Measurements from ENCODE around the gene HDGFL2. TPM values are rescaled to one million over a fixed set of nuclear protein-coding genes. Genes with fewer than 3 reads are reported as not detected.

The HDGFL2 gene
- 10 to 100 TPM in 2 of 3 donors, 1 to 10 TPM in 1; 7.3 to 32.5 (median 16.1) TPM for polyA plus RNA-seq

GRCh38 chr19:4472174-4472974 lies at the start of gene HDGFL2:
TSS of gene HDGFL2 (plus strand) at chr19:4472297. CDS start at chr19:4472351, 54 bp downstream.
- no peaks in the 10 kb centered on the region for H3K9me3 Mint-ChIP-seq
- peaks cover 0 to 4% (median 4%) of the 10 kb centered on the region in 3 donors for H3K36me3 Mint-ChIP-seq
- peak within 1 kb of the TSS in 3 of 6 donors; percentile 10 to 76 (median 53) for H3K27ac Mint-ChIP-seq
- H3K27me3 Mint-ChIP-seq (ENCODE audit: low read depth in 3 of 3), result peaks cover 0 to 4% (median 2%) of the 10 kb centered on the region in 3 donors
- H3K4me3 Mint-ChIP-seq, result peak within 1 kb of the TSS; percentile 68 to 83 (median 76)
- no peak for DNase-seq
- H3K4me1 Mint-ChIP-seq, result peaks cover 20 to 23% of the 10 kb centered on the region in 2 donors

GRCh38 chr19:4423416-4424126 lies 48.5 kb upstream of the HDGFL2 start:
- no peak for DNase-seq
- Mint-ChIP-seq H3K27ac (no peak overlapping the region), H3K27me3 (ENCODE audit: low read depth in 3 of 3) (peaks cover 0 to 2% (median 0%) of the 10 kb centered on the region in 3 donors), H3K9me3 (no peaks in the 10 kb centered on the region), H3K36me3 (peaks cover 5 to 24% (median 11%) of the 10 kb centered on the region in 3 donors), H3K4me1 (no peaks in the 10 kb centered on the region), H3K4me3 (no peak overlapping the region)

GRCh38 chr19:4425537-4425936 lies 46.6 kb upstream of the HDGFL2 start:
- no peak overlapping the region for H3K27ac Mint-ChIP-seq
- H3K36me3 Mint-ChIP-seq, result peaks cover 11 to 32% (median 12%) of the 10 kb centered on the region in 3 donors
- H3K9me3 Mint-ChIP-seq, result no peaks in the 10 kb centered on the region
- peaks cover 0 to 4% (median 0%) of the 10 kb centered on the region in 3 donors for H3K27me3 Mint-ChIP-seq (ENCODE audit: low read depth in 3 of 3)
- no peaks in the 10 kb centered on the region for H3K4me1 Mint-ChIP-seq
- H3K4me3 Mint-ChIP-seq, result no peak overlapping the region
- DNase-seq, result no peak

GRCh38 chr19:4428326-4428975 lies 43.6 kb upstream of the HDGFL2 start:
- H3K4me3 Mint-ChIP-seq, result no peak overlapping the region
- H3K36me3 Mint-ChIP-seq, result peaks cover 7 to 26% (median 8%) of the 10 kb centered on the region in 3 donors
- no peaks in the 10 kb centered on the region for H3K4me1 Mint-ChIP-seq
- peak overlapping the region in 1 of 6 donors; percentile 40 for H3K27ac Mint-ChIP-seq
- H3K9me3 Mint-ChIP-seq, result no peaks in the 10 kb centered on the region
- DNase-seq, result no peak
- peaks cover 0 to 4% (median 0%) of the 10 kb centered on the region in 3 donors for H3K27me3 Mint-ChIP-seq (ENCODE audit: low read depth in 3 of 3)

GRCh38 chr19:4429256-4429655 lies 42.8 kb upstream of the HDGFL2 start:
- no peak for DNase-seq
- H3K27me3 Mint-ChIP-seq (ENCODE audit: low read depth in 3 of 3), result peaks cover 0 to 4% (median 0%) of the 10 kb centered on the region in 3 donors
- no peaks in the 10 kb centered on the region for H3K9me3 Mint-ChIP-seq
- H3K4me1 Mint-ChIP-seq, result no peaks in the 10 kb centered on the region
- peaks cover 7 to 21% (median 8%) of the 10 kb centered on the region in 3 donors for H3K36me3 Mint-ChIP-seq
- H3K4me3 Mint-ChIP-seq, result no peak overlapping the region
- H3K27ac Mint-ChIP-seq, result peak overlapping the region in 1 of 6 donors; percentile 46

GRCh38 chr19:4429771-4430171 lies 42.3 kb upstream of the HDGFL2 start:
- Mint-ChIP-seq H3K9me3 (no peaks in the 10 kb centered on the region), H3K27ac (no peak overlapping the region), H3K36me3 (peaks cover 8 to 25% (median 11%) of the 10 kb centered on the region in 3 donors), H3K4me1 (no peaks in the 10 kb centered on the region), H3K4me3 (no peak overlapping the region), H3K27me3 (ENCODE audit: low read depth in 3 of 3) (peaks cover 0 to 4% (median 0%) of the 10 kb centered on the region in 3 donors)
- no peak for DNase-seq

- Mint-ChIP-seq H3K4me1 (no peaks in the 10 kb centered on the region), H3K4me3 (no peak overlapping the region), H3K36me3 (peaks cover 7 to 21% (median 8%) of the 10 kb centered on the region in 3 donors), H3K27ac (peak overlapping the region in 2 of 6 donors; percentile 5 to 69), H3K27me3 (ENCODE audit: low read depth in 3 of 3) (peaks cover 0 to 4% (median 1%) of the 10 kb centered on the region in 3 donors), H3K9me3 (no peaks in the 10 kb centered on the region)
- DNase-seq, result peak in 1 of 3 donors; percentile 5
Observed at GRCh38 chr19:4430760-4431159, 41.3 kb upstream of the HDGFL2 start.

- no peak overlapping the region for H3K4me3 Mint-ChIP-seq
- DNase-seq, result no peak
- peaks cover 4 to 19% (median 8%) of the 10 kb centered on the region in 3 donors for H3K36me3 Mint-ChIP-seq
- no peaks in the 10 kb centered on the region for H3K4me1 Mint-ChIP-seq
- no peak overlapping the region for H3K27ac Mint-ChIP-seq
- H3K27me3 Mint-ChIP-seq (ENCODE audit: low read depth in 3 of 3), result peaks cover 0 to 4% (median 1%) of the 10 kb centered on the region in 3 donors
- H3K9me3 Mint-ChIP-seq, result no peaks in the 10 kb centered on the region
Observed at GRCh38 chr19:4431296-4431695, 40.8 kb upstream of the HDGFL2 start.

GRCh38 chr19:4431808-4432674 lies 40.1 kb upstream of the HDGFL2 start:
- H3K9me3 Mint-ChIP-seq, result no peaks in the 10 kb centered on the region
- peaks cover 4 to 19% (median 8%) of the 10 kb centered on the region in 3 donors for H3K36me3 Mint-ChIP-seq
- no peak overlapping the region for H3K4me3 Mint-ChIP-seq
- no peak for DNase-seq
- H3K4me1 Mint-ChIP-seq, result no peaks in the 10 kb centered on the region
- H3K27me3 Mint-ChIP-seq (ENCODE audit: low read depth in 3 of 3), result peaks cover 0 to 2% (median 1%) of the 10 kb centered on the region in 3 donors
- H3K27ac Mint-ChIP-seq, result no peak overlapping the region

- DNase-seq, result no peak
- Mint-ChIP-seq H3K27me3 (ENCODE audit: low read depth in 3 of 3) (peaks cover 0 to 2% (median 1%) of the 10 kb centered on the region in 3 donors), H3K4me3 (no peak overlapping the region), H3K4me1 (no peaks in the 10 kb centered on the region), H3K9me3 (no peaks in the 10 kb centered on the region), H3K36me3 (peaks cover 4 to 19% (median 8%) of the 10 kb centered on the region in 3 donors), H3K27ac (no peak overlapping the region)
Observed at GRCh38 chr19:4432918-4433506, 39.1 kb upstream of the HDGFL2 start.

- H3K9me3 Mint-ChIP-seq, result no peaks in the 10 kb centered on the region
- no peak overlapping the region for H3K4me3 Mint-ChIP-seq
- peaks cover 0 to 2% (median 1%) of the 10 kb centered on the region in 3 donors for H3K27me3 Mint-ChIP-seq (ENCODE audit: low read depth in 3 of 3)
- H3K27ac Mint-ChIP-seq, result no peak overlapping the region
- no peak for DNase-seq
- peaks cover 4 to 15% (median 4%) of the 10 kb centered on the region in 3 donors for H3K36me3 Mint-ChIP-seq
- no peaks in the 10 kb centered on the region for H3K4me1 Mint-ChIP-seq
Observed at GRCh38 chr19:4434391-4434790, 37.7 kb upstream of the HDGFL2 start.

- Mint-ChIP-seq H3K4me3 (no peak overlapping the region), H3K9me3 (no peaks in the 10 kb centered on the region), H3K4me1 (no peaks in the 10 kb centered on the region), H3K27ac (no peak overlapping the region), H3K27me3 (ENCODE audit: low read depth in 3 of 3) (peaks cover 0 to 1% (median 0%) of the 10 kb centered on the region in 3 donors), H3K36me3 (peaks cover 0 to 8% (median 4%) of the 10 kb centered on the region in 3 donors)
- no peak for DNase-seq
Observed at GRCh38 chr19:4436231-4436630, 35.9 kb upstream of the HDGFL2 start.
